ENCODE results near the gene PTGDS.
A peak's percentile ranks its signal among the peaks of the same experiment; 100 is the strongest.

Gene PTGDS

DNA sequence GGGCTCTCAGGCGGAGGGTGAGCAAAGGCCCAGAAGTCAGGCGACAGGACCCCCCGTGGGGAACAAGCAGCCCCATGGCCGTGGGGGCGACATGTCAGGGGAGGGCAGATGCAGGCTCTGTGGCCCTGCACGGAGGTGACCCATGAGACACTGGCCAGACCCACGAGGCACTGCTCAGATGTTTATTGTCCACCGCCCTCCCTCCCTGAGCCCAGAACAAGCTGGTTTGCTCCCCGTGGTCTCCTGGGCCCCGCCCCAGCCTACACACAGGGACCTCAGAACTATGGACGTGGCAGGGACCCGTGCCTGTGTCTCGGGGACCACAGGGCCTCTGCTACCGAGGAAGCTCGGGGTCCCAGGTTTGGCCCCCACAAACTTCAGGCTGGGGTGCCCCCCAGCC lies 52.7 kb downstream of the PTGDS start:
- Mint-ChIP-seq H3K4me3 (no peak overlapping the region), H3K4me1 (ENCODE audit: low read depth) (peaks cover 46% of the 10 kb centered on the region), H3K36me3 (no peaks in the 10 kb centered on the region), H3K27me3 (no peaks in the 10 kb centered on the region), H3K27ac (no peak overlapping the region), H3K9me3 (ENCODE audit: low read depth) (no peaks in the 10 kb centered on the region)

DNA sequence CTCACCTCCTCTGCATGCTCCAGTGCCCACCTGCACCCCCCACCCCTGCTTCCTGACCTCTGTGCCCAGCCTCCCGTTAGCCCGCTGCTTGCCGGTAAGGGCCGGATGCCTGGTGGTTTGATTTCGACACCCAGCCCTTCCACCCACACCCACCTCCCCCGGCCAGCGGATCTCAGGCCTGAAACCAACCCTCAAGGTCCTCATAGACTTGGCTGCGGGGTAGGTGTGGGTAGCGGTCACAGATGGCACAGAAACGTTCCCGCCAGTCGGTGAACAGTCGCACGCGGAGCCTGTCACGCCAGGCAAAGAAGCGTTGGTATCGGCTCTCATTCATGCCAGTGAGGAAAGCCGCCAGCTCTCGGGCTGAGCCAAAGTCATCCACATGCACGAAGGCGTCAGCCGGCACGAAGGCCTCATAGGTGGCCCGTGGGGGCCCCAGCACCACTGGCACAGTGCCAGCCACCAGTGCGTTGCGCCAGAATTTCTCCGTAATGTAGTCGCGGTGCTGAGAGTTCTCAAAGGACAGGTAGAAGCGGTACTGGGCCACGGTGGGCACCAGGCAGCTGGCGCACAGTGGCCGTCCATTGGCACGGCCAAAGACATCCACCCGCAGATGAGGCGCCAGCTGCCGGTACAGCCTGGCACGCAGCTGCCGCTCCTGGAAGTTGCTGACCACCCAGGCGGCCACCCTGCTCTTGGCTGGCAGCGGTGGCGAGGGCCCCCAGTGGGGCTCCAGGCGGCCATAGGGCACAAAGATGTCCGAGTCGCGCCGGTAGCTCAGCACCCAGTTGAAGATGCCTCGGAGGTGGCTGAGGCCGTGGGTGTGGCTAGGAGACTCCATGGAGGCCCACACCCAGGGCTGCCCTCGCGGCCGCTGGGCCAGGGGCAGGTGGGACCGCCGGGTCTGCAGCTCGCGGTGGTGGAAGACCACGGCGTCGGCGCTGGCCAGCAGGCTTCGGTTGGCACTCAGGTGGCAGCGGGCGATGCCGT lies 53.5 kb downstream of the PTGDS start:
- H3K9me3 Mint-ChIP-seq (ENCODE audit: low read depth), result no peaks in the 10 kb centered on the region
- H3K27ac Mint-ChIP-seq, result peak overlapping the region; percentile 68
- peak overlapping the region; percentile 57 for H3K4me3 Mint-ChIP-seq
- H3K4me1 Mint-ChIP-seq (ENCODE audit: low read depth), result peaks cover 46% of the 10 kb centered on the region
- no peaks in the 10 kb centered on the region for H3K36me3 Mint-ChIP-seq
- H3K27me3 Mint-ChIP-seq, result no peaks in the 10 kb centered on the region
